Keratinocyte (primary cell): ENCODE data around the gene CKAP2L. TPM values are rescaled to one million over a fixed set of nuclear protein-coding genes. Genes with fewer than 3 reads are reported as not detected.
A peak's percentile ranks its signal among the peaks of the same experiment; 100 is the strongest.

Experiments used
- DNase-seq: peaks from one replicate; pipeline ENCODE4 v3.0.0-alpha.2; 2011; ENCODE audit warnings: low read depth, missing footprints, low spot score
- FAIRE-seq: peaks from 2 replicates; lab custom pipeline; 2011; peaks lifted over from hg19 to GRCh38; lab: Jason Lieb, UNC
- H2AFZ ChIP-seq: 2 replicates; pipeline ENCODE4 v1.6.0; 2012; ENCODE audit warnings: low read length, control low read depth, inconsistent platforms; ENCODE audit not compliant: control insufficient read depth
- H3K27ac ChIP-seq: 2 replicates; pipeline ENCODE4 v1.5.1; 2011; ENCODE audit warnings: low read length; ENCODE audit not compliant: control insufficient read depth, insufficient read depth
- H3K27me3 ChIP-seq: 3 replicates; pipeline ENCODE4 v1.6.0; 2011; ENCODE audit warnings: low read length; ENCODE audit not compliant: control insufficient read depth, insufficient read depth; ENCODE audit errors: extremely low read depth
- H3K36me3 ChIP-seq, 2 experiments: 2 replicates in 1 of 2; 3 replicates in 1 of 2; pipeline ENCODE4 v1.5.1; 2011; ENCODE audit warnings: low read length in 2 of 2, mild to moderate bottlenecking in 1 of 2; ENCODE audit not compliant: control insufficient read depth in 2 of 2, insufficient read depth in 2 of 2; ENCODE audit errors: extremely low read depth in 1 of 2
- H3K4me1 ChIP-seq: 3 replicates; pipeline ENCODE4 v1.5.1; 2011; ENCODE audit warnings: low read length; ENCODE audit not compliant: control insufficient read depth, insufficient read depth; ENCODE audit errors: extremely low read depth
- H3K4me2 ChIP-seq: 3 replicates; pipeline ENCODE4 v1.6.0; 2011; ENCODE audit warnings: low read depth, low read length; ENCODE audit not compliant: control insufficient read depth, insufficient read depth; ENCODE audit errors: extremely low read depth
- H3K4me3 ChIP-seq, 3 experiments: fragments of 200-600 bp in 1 of 3; sonication (generic) in 1 of 3; 2 replicates in 2 of 3; 3 replicates in 1 of 3; pipeline ENCODE4 v1.5.1; 2011 to 2016; ENCODE audit warnings: low read length in 3 of 3, mild to moderate bottlenecking in 3 of 3, control low read depth in 2 of 3, inconsistent platforms in 1 of 3, low read depth in 1 of 3, mixed read lengths in 1 of 3, mixed run types in 1 of 3, moderate library complexity in 1 of 3; ENCODE audit not compliant: control insufficient read depth in 2 of 3, insufficient read depth in 2 of 3; ENCODE audit errors: extremely low read depth in 1 of 3
- H3K79me2 ChIP-seq: 2 replicates; pipeline ENCODE4 v1.6.0; 2012; ENCODE audit warnings: low read length; ENCODE audit not compliant: control insufficient read depth, insufficient read depth
- H3K9ac ChIP-seq: 3 replicates; pipeline ENCODE4 v1.6.0; 2011; ENCODE audit warnings: low read length; ENCODE audit not compliant: control insufficient read depth, insufficient read depth; ENCODE audit errors: extremely low read depth
- H3K9me1 ChIP-seq: 3 replicates; pipeline ENCODE4 v1.6.0; 2011; ENCODE audit warnings: low read length; ENCODE audit not compliant: control insufficient read depth, insufficient read depth; ENCODE audit errors: extremely low read depth
- H3K9me3 ChIP-seq: 2 replicates; pipeline ENCODE4 v1.5.1; 2012; ENCODE audit warnings: low read depth, low read length; ENCODE audit not compliant: control insufficient read depth
- H4K20me1 ChIP-seq: 3 replicates; pipeline ENCODE4 v1.6.0; 2011; ENCODE audit warnings: low read length; ENCODE audit not compliant: control insufficient read depth, insufficient read depth; ENCODE audit errors: extremely low read depth
- EZH2 ChIP-seq: IDR thresholded peaks from one replicate; pipeline ENCODE4 v1.6.1; 2012; ENCODE audit warnings: inconsistent platforms, mild to moderate bottlenecking, low read length, moderate library complexity
- dilution Hi-C: fragments of 300-500 bp; cut with MboI; formaldehyde crosslinking; loops from one replicate; pipeline ENCODE4 v1.7.0; 2020; ENCODE audit warnings: low sequenced_read_pairs; ENCODE audit not compliant: extremely low pct_ligation_motif_present
- polyA plus RNA-seq, 5 experiments: library from polyadenylated mRNA; depleted of rRNA in 3 of 5; stranded (reverse) in 3 of 5; stranded (forward) in 1 of 5; unstranded in 1 of 5; fragments of >200 nt; gene quantifications; 1 replicate in 1 of 5; 2 replicates in 3 of 5; 3 replicates in 1 of 5; pipeline versions ENCODE4 v1.2.1 to v1.2.3, GENCODE V29; 2011 to 2012; ENCODE audit warnings: missing spikeins in 2 of 5, low read depth in 1 of 5, low replicate concordance in 1 of 5
- TF ChIP-seq, protein P1 (sequence below), 3 experiments: IDR thresholded peaks in 1 of 3; conservative IDR thresholded peaks in 1 of 3; optimal IDR thresholded peaks in 1 of 3; 2 replicates in 2 of 3; 3 replicates in 1 of 3; pipeline versions ENCODE3 to v1.5.1; 2011; ENCODE audit warnings: low read length in 3 of 3, mild to moderate bottlenecking in 3 of 3, moderate library complexity in 2 of 3, control low read depth in 1 of 3, inconsistent platforms in 1 of 3; ENCODE audit not compliant: insufficient read depth in 2 of 3; ENCODE audit errors: extremely low read depth in 1 of 3

Gene CKAP2L
- polyA plus RNA-seq, 1 donor (not counting 4 experiments of a cell fraction or from before 2014, with no cell fraction given): 10.9 TPM

DNA sequence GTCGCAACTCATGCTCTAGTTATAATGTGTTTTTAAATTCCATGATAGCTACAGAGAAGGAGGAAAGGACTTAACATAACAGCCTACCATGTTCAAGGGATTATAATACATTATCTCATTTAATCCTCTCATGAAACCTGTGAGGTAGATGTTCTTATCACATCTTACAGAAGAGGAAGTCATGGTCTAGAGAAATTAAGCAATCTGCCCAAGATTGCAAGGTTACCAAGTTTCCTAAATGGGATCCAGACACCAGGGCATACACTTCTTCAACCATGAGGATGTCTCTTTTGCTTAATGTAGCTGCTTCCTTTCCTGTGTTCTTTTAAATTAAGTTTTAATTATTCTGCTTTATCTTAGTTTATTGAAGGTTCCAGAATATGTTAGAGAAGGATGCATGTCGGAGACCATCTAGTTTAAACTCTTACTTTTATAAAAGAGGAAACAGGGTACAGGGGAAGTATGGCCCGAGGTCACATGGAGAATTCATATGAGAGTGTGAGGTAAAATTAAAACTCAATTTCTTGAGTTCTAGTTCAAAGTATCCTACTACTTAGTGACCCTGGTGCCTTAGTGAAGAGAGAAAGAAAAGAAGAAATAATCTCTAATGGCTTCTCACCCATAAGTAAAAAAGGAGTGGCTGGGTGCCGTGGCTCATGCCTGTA, 23.5 kb upstream of the CKAP2L start:
- peak overlapping the region; percentile 58 for H3K27ac ChIP-seq
- TF ChIP-seq EZH2: no peak
- TF ChIP-seq, protein P1, sequence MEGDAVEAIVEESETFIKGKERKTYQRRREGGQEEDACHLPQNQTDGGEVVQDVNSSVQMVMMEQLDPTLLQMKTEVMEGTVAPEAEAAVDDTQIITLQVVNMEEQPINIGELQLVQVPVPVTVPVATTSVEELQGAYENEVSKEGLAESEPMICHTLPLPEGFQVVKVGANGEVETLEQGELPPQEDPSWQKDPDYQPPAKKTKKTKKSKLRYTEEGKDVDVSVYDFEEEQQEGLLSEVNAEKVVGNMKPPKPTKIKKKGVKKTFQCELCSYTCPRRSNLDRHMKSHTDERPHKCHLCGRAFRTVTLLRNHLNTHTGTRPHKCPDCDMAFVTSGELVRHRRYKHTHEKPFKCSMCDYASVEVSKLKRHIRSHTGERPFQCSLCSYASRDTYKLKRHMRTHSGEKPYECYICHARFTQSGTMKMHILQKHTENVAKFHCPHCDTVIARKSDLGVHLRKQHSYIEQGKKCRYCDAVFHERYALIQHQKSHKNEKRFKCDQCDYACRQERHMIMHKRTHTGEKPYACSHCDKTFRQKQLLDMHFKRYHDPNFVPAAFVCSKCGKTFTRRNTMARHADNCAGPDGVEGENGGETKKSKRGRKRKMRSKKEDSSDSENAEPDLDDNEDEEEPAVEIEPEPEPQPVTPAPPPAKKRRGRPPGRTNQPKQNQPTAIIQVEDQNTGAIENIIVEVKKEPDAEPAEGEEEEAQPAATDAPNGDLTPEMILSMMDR (optimal IDR thresholded peaks at IDR 0.05 in 1 of 3, IDR thresholded peaks at IDR 0.05 in 1 of 3, conservative IDR thresholded peaks at IDR 0.05 in 1 of 3; ENCODE audit: extremely low read depth in 1 of 3, insufficient read depth in 2 of 3, low read length in 3 of 3): no peak
- FAIRE-seq (no peak), DNase-seq (no peak)
- H2AFZ ChIP-seq: no peak overlapping the region
- no peaks in the 10 kb centered on the region for H3K9me3 ChIP-seq
- dilution Hi-C loops: no loop called here
- peak overlapping the region; percentile 42 for H3K4me2 ChIP-seq
- H3K9me1 ChIP-seq: no peaks in the 10 kb centered on the region
- H3K4me3 ChIP-seq: no peak overlapping the region
- no peaks in the 10 kb centered on the region for H4K20me1 ChIP-seq
- H3K4me1 ChIP-seq: peaks cover 39% of the 10 kb centered on the region
- no peaks in the 10 kb centered on the region for H3K27me3 ChIP-seq
- peaks cover 24% of the 10 kb centered on the region for H3K79me2 ChIP-seq
- H3K36me3 ChIP-seq: peaks cover 2 to 10% of the 10 kb centered on the region in 2 experiments
- H3K9ac ChIP-seq: no peak overlapping the region

DNA sequence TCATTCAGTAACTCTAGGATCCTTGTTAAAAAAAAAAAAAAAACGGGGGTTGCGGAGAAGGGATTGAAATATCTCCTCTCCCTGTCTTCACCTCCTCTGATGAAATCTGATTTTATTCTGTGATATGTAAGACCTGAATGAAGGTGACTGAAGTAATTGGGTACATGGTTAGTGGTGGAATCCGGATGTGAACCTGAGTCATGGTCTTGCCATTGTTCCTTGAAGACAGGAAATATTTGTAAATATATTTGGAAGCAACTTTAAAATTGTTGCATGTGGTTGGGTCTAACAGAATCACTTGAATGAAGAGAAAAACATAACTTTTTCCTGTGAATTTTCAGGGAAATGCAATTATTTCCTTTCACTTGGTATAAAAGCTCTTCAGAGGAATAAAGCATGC, 22.9 kb upstream of the CKAP2L start:
- FAIRE-seq: no peak
- dilution Hi-C loops: no loop called here
- H3K27ac ChIP-seq: peak overlapping the region; percentile 58

More for the DNA sequence above, 22.9 kb upstream of the CKAP2L start:
- peaks cover 30% of the 10 kb centered on the region for H3K79me2 ChIP-seq
- H3K4me1 ChIP-seq: peaks cover 38% of the 10 kb centered on the region
- TF ChIP-seq EZH2: no peak
- TF ChIP-seq, protein P1 (optimal IDR thresholded peaks at IDR 0.05 in 1 of 3, IDR thresholded peaks at IDR 0.05 in 1 of 3, conservative IDR thresholded peaks at IDR 0.05 in 1 of 3; ENCODE audit: extremely low read depth in 1 of 3, insufficient read depth in 2 of 3, low read length in 3 of 3): no peak
- peak overlapping the region; percentile 42 for H3K4me2 ChIP-seq
- H3K27me3 ChIP-seq: no peaks in the 10 kb centered on the region
- no peak overlapping the region for H3K4me3 ChIP-seq
- peaks cover 7 to 15% of the 10 kb centered on the region in 2 experiments for H3K36me3 ChIP-seq
- no peak overlapping the region for H2AFZ ChIP-seq
- no peak for DNase-seq
- H3K9me1 ChIP-seq: no peaks in the 10 kb centered on the region
- H3K9me3 ChIP-seq: no peaks in the 10 kb centered on the region
- no peak overlapping the region for H3K9ac ChIP-seq
- no peaks in the 10 kb centered on the region for H4K20me1 ChIP-seq
